DND-41 (cell line): ENCODE data around the gene POU4F2.

Source experiments
- CTCF ChIP-seq: IDR thresholded peaks from 2 replicates; pipeline ENCODE4 v1.5.1; 2012; ENCODE audit warnings: borderline replicate concordance, low read length, moderate library complexity, mild to moderate bottlenecking; ENCODE audit not compliant: poor library complexity, severe bottlenecking; ENCODE audit errors: extremely low read depth
- EZH2 ChIP-seq: IDR thresholded peaks from 3 replicates; pipeline ENCODE4 v1.6.1; 2012; ENCODE audit warnings: borderline replicate concordance, low read depth, mild to moderate bottlenecking, moderate library complexity, low read length, inconsistent platforms; ENCODE audit not compliant: severe bottlenecking

- TF ChIP-seq CTCF (no peak), EZH2 (no peak)
These were observed 916 bp upstream of the POU4F2 start for GRCh38 chr4:146637621-146638332.
